ENCODE data around the gene DNAJC16. TPM values are rescaled to one million over a fixed set of nuclear protein-coding genes. Genes with fewer than 3 reads are reported as not detected.

The DNAJC16 gene
- total RNA-seq, 4 donors from 2014 or later, result 20.0 to 43.1 (median 22.6) TPM

- intact Hi-C loops (cut with DNase I; ENCODE audit: low total_unique reads), result no loop called here
- no peak overlapping the region for H3K27ac ChIP-seq
- TF ChIP-seq CTCF (IDR thresholded peaks at IDR 0.05 in 4 of 5, conservative IDR thresholded peaks at IDR 0.05 in 1 of 5), result no peak
- TF ChIP-seq POLR2A (IDR thresholded peaks at IDR 0.05), result no peak
- H3K4me1 ChIP-seq, result peaks cover 0 to 6% of the 10 kb centered on the region in 2 donors
- no peak overlapping the region for H3K4me3 ChIP-seq
- no peaks in the 10 kb centered on the region for H3K9me3 ChIP-seq
- no peaks in the 10 kb centered on the region for H3K27me3 ChIP-seq
- in situ Hi-C loops (cut with MboI; ENCODE audit: low sequenced_read_pairs in 4 of 4), result no loop called here
- peaks cover 0 to 81% of the 10 kb centered on the region in 2 donors for H3K36me3 ChIP-seq
- DNase-seq (no peak), ATAC-seq (no peak)
Observed at GRCh38 chr1:15538771-15539170, 12.1 kb downstream of the DNAJC16 start.

- in situ Hi-C loops (cut with MboI; ENCODE audit: low sequenced_read_pairs in 4 of 4) (no loop called here), intact Hi-C loops (cut with DNase I; ENCODE audit: low total_unique reads) (no loop called here)
- no peak for TF ChIP-seq CTCF (IDR thresholded peaks at IDR 0.05 in 4 of 5, conservative IDR thresholded peaks at IDR 0.05 in 1 of 5)
- TF ChIP-seq POLR2A (IDR thresholded peaks at IDR 0.05), result no peak
- H3K9me3 ChIP-seq, result no peaks in the 10 kb centered on the region
- H3K36me3 ChIP-seq, result peaks cover 4 to 81% of the 10 kb centered on the region in 2 donors
- no peak for DNase-seq
- no peak overlapping the region for H3K4me3 ChIP-seq
- H3K27me3 ChIP-seq, result no peaks in the 10 kb centered on the region
- peaks cover 0 to 6% of the 10 kb centered on the region in 2 donors for H3K4me1 ChIP-seq
- H3K27ac ChIP-seq, result no peak overlapping the region
- ATAC-seq, result no peak
Observed at GRCh38 chr1:15540186-15540585, 13.5 kb downstream of the DNAJC16 start.

GRCh38 chr1:15541231-15541792 is 14.7 kb downstream of the DNAJC16 start:
- H3K4me3 ChIP-seq, result no peak overlapping the region
- no peaks in the 10 kb centered on the region for H3K27me3 ChIP-seq
- intact Hi-C loops (cut with DNase I; ENCODE audit: low total_unique reads), result no loop called here
- ATAC-seq, result no peak
- H3K36me3 ChIP-seq, result peaks cover 4 to 80% of the 10 kb centered on the region in 2 donors
- DNase-seq, result no peak
- no peaks in the 10 kb centered on the region for H3K9me3 ChIP-seq
- TF ChIP-seq POLR2A (IDR thresholded peaks at IDR 0.05), result no peak
- no peak for TF ChIP-seq CTCF (IDR thresholded peaks at IDR 0.05 in 4 of 5, conservative IDR thresholded peaks at IDR 0.05 in 1 of 5)
- H3K4me1 ChIP-seq, result peaks cover 0 to 6% of the 10 kb centered on the region in 2 donors
- in situ Hi-C loops (cut with MboI; ENCODE audit: low sequenced_read_pairs in 4 of 4), result no loop called here
- no peak overlapping the region for H3K27ac ChIP-seq

- no peak for DNase-seq
- intact Hi-C loops (cut with DNase I; ENCODE audit: low total_unique reads), result no loop called here
- Histone ChIP-seq H3K27ac (no peak overlapping the region), H3K4me1 (peaks cover 0 to 6% of the 10 kb centered on the region in 2 donors), H3K4me3 (no peak overlapping the region), H3K9me3 (no peaks in the 10 kb centered on the region), H3K27me3 (no peaks in the 10 kb centered on the region), H3K36me3 (peaks cover 4 to 78% of the 10 kb centered on the region in 2 donors)
- no peak for ATAC-seq
- in situ Hi-C loops (cut with MboI; ENCODE audit: low sequenced_read_pairs in 4 of 4), result no loop called here
- no peak for TF ChIP-seq CTCF (IDR thresholded peaks at IDR 0.05 in 4 of 5, conservative IDR thresholded peaks at IDR 0.05 in 1 of 5)
- no peak for TF ChIP-seq POLR2A (IDR thresholded peaks at IDR 0.05)
Observed at GRCh38 chr1:15542388-15543250, 16.0 kb downstream of the DNAJC16 start.

Measured in gastrocnemius medialis (tissue), 4 donors.